Left hindlimb (tissue), 1 donor: ENCODE results near the gene ITGB4.

Experiments used
- DNase-seq: peaks from one replicate; pipeline ENCODE4 v3.0.0-alpha.2; 2018

ITGB4 gene

DNA sequence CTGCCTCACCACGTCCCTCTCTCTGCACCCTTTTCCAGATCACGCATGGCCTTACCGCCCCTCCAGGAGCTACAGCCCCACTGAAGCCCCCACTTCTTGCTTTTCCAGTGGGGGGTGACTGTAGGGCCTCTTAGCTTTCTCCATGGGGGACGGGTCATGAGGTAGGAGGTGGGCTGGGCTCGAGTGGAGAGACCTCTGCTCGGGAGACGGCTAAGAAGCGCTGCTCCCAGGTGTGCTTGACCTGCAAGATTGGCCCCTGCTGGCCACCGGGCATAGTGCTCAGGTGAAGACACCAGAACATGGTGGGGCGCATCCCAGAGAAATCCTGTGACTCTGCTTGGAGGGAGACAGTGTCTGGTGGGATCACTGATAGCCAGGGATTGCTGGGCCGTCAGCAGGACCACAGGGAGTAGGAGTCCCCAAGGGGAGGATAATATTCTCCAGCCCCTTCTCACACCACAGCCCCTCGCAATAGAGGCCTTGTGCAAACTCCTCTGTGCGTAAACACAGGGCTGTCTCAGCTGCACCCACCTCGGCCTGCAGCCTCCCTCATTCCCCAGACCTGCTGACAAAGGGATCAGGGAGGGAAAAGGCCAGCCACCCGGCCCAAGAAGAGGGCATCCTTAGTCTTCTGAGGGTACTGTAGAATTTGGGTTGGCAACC, 52.7 kb downstream of the ITGB4 start:
- DNase-seq: no peak

GRCh38 chr17:75774471-75774990, 53.3 kb downstream of the ITGB4 start:
- DNase-seq: peak; percentile 56

GRCh38 chr17:75774991-75775668, 53.9 kb downstream of the ITGB4 start:
- DNase-seq: peak; percentile 52

DNA sequence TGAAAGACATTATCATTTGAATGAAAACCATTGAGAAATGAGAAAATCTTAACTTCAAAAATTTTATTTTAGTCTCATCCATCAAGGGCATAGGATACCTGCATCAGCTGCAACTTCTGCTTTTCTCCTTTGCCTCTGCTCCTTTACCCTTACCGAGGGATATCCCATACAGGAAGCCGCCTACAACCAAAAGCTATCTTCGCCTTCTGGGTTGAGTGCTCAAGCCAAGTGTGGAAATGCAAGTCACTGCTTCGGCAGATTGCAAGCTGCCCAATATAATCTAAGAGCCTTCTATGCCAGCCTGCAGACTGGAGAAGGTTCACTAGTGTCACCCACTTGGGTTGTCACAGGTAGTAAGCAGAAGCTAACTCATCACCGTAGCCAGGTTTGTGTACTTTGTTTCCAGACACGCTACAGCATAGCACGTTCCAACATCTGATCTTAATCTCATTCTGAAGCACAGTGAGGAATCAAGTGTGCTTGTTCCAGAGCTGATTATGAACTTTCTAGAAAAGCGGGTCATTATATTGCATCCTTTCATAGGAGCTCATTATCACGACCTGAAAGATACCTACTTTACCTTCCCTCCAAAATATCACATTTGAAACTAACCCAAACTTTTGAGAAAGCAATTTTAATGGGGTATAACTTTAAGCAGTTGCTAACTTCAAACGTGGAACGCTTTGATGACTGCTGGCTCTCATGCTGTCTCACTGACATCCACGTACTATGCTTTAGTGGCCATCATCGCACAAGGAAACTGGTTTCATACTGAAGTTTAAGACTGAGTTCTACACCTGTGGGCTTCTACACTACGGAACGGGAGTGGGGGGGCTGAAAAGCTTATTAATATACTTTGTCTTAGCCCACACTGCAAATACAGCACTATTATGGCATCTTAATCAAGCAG, 55.4 kb downstream of the ITGB4 start:
- DNase-seq: no peak

DNA sequence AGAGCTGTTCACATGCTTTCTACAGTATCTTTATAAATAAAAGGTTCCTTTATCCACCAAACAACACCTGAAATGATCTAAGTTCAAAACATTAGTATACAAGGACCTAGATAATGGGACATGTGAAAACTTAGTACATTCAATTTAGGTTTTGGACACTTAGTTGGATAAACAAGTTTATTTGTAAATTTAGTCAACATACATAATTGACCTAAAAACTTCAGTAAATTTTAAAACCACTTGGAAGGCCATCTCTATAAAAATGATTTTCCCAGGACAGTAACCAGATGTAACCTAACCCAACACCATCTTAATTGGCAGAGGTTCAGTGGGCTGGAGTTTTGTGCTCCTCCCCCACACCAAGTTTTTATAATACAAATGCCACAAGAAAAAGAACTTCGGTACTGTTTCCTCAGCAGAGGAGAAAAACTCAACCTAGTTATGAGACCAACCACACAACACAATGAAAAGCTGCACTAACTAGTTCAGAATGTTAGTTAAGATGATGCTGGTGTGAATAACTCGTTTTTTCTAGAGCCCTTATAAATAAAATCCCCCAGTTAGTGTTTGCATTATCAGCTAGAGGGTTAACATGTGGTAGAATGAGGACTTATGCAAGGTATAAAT, 56.1 kb downstream of the ITGB4 start:
- no peak for DNase-seq

DNA sequence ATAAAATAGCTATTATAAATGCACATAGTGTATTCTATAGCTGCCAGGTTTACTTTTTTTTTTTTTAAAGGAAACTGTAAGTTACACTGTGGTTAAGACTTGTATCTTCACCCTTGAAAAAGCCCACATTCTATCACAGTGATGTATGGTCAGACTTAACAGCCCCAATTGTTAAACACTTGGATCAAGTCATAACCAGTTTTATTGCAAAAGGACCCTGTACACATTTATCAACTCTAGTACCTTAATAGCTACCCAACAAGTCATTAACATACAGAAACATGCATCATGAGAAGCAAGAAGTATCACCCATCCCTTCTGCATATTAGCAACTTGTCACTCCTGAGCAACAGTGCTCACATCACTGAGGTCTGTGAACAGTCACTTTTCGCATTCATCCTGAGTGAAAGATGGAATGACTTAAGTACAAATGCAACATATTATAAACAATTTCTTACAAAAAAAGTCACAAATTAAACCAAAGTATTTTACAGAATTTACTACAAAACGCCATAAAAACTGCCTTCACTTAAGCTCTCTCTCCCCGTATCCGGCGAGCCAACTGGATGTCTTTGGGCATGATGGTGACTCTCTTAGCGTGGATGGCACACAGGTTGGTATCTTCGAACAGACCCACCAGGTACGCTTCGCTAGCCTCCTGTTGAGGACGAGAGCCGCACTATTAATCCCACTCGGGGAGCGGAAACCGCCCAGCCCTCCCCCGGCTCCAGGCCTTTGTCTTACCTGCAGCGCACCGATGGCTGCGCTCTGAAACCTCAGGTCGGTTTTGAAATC, 57.0 kb downstream of the ITGB4 start:
- peak; percentile 43 for DNase-seq

DNA sequence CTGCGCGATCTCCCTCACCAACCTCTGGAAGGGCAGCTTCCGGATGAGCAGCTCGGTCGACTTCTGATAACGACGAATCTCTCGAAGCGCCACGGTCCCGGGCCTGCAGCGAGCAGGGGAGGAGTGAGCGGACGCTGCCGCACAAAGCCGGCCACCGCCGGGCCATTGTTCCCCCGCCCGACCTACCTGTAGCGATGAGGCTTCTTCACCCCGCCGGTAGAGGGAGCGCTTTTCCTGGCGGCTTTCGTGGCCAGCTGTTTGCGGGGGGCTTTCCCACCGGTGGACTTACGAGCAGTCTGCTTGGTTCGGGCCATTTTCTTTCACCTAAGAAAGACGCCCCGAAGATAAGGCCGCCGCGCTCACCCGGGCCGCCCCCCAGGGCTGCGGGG, 57.6 kb downstream of the ITGB4 start:
- no peak for DNase-seq

GRCh38 chr17:75779250-75779986, 58.2 kb downstream of the ITGB4 start:
- DNase-seq: peak; percentile 99

DNA sequence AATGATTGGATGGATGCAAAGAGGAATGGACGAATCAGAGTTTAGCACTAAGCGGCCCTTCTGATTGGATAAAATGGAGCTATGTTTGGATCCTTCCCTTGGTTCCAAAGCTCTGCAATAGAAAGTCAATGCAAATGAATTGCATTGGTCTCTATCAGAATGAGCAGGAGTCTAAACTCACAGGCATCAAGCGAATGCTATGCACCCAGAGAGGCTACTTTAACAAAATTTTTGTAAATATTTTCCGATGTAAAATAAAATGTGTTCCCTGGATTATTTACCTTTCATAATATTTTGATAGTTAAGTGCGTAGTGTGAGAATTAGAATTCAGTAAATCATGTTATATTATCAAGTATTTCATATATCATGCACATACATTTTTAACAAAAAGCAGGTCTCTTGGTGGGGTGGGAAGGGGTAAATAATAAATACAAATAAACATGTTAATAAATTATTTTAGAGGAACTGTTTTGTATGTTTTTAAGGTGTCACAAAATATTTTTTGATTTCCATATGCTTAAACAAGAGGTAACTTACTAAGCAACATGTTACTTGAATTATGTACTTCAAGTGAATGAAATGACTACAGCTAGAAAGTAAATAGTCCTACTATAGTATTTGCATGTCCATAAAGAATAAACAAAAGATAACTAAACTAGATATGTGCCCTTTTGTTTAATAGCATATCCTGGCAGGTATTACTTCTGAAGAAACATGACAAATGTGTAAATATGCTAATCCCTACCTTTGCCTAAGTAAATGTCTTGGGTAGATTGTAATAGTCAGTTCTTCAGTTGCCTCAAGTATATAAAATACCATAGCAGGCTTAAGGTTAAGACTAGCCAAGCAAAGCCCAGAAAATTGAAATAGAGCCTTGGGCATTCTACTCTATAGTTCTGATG, 59.0 kb downstream of the ITGB4 start:
- DNase-seq: no peak

DNA sequence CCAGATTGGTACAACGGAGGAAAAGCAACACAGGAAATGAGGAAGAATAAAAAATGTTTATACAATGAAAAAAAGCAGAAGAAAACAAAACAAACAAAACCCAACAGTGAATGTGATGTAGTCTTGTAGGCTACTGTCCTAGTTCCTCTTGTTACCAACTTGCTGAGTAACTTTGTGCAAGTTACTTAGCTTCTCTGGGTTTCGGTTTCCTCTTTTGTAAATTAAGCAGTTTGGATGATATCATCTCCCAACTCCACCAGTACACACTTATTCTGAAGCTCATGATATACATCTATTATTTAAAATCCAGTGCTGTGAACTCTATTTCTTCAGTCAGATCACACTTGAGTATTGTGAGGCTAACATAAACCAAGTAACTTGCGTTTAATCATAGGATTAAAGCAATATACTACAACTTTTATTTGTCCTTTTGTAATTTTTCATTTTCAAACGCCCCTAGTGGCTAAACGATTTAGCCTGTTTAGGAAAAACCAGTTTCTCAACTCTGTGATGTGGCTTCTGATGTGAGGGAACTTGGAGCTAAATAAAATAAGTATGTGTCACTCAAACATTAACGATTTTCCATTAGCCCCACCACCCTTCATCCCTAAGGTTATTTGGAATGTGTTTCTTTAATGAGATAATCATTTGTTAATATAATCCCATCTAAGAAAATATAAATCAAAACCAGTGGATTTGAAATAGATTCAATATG, 62.0 kb downstream of the ITGB4 start:
- DNase-seq: no peak

GRCh38 chr17:75783803-75784472, 62.7 kb downstream of the ITGB4 start:
- no peak for DNase-seq

- DNase-seq: peak; percentile 99
Observed at GRCh38 chr17:75784473-75785015, 63.3 kb downstream of the ITGB4 start, which contains the start of gene UNK. UNK (plus strand) TSS chr17:75784806; CDS start chr17:75784881, 75 bp downstream.

DNA sequence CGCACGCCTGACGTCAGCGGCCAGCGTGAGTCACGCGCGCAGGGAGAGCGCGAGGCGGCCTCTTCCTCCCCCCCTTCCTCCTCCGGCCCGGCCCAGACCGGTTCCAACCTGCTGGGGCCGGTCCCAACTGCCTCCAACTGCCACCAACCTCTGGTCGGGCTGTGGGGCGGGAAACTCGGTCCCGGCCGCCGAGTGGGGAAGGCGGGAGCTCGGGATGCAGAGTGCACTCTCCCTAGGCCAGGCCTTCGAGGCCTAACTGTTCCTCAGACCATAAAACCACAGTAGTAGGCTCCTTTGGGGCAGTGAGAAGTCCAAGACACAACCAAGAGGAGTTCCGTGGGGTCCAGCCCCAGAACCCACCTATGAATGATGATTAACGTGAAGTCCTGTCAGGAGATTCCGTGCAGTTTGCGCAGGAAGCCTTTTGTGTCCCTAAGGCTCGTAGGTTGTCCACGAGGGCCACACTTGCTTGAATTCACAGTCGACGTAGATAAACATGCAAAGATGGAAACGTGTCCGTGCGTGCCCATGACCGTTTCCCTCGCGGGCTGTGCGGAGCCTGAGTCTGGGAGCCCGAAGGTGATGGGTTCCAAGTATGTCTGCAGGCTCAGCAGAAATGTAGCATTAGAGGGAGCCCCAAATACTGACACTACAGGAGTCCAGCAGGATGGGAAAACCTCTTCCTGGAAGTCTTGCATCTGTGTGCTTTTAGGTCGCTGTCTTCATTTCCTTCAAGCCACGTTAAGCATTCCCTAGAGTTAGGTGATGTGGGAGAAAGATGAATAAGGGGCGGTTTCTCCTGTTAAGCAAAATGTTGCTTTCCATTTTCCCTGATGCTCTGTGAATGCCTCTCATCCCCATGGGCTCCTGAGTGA, 64.0 kb downstream of the ITGB4 start:
- peak; percentile 97 for DNase-seq

DNA sequence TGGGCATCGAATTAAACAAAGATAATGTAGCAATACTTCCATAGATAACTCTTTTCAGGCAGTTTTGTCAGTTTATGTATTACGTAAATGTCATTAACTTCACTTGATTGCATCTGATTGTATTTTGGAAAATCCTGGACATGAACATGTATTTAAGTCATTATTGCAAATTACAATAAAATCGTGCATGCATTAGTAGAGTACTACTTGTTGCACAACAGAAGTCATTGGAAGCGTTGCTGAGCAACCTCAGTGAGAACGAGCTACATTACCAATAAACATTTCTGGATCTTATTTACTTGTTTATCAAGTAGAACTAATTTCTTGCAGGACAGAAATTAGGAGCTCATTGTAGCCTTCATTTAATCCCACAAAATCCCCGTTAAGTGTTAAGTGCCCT, 70.0 kb downstream of the ITGB4 start:
- no peak for DNase-seq

GRCh38 chr17:75793460-75793859, 72.2 kb downstream of the ITGB4 start:
- DNase-seq: no peak

DNA sequence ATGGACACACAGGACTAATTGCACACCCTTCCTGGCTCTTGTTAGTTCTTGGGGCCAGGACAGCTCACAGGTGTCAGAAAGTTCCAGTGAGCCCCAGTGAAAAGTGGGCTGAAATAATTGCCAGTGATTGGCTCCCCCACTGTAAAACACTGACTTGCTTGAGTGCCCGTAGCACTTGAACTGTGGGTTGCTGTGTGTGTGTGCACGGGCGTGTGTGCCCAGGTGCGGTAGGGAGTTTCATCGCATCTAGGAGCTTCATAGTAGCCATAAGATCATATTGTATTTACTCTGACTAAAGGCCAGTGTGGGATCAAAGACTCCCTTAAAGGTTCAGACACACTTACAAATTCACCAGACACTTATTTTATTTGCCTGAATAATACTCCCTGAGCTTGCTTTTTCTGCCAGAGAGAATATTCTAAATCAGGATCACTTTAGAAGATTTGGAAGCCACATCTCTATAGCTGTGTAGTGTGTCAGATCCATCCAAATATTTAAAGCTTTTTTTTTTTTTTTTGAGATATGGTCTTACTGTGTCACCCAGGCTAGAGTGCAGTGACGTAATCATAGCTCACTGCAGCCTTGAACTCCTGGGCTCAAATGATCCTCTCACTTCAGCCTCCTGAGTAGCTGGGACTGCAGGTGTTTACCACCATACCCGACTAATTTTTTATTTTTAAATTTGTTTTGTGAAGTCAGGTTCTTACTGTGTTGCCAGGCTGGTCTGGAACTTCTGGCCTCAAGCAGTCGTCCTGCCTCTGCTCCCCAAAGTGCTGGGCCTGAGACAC, 74.8 kb downstream of the ITGB4 start:
- DNase-seq: no peak

DNA sequence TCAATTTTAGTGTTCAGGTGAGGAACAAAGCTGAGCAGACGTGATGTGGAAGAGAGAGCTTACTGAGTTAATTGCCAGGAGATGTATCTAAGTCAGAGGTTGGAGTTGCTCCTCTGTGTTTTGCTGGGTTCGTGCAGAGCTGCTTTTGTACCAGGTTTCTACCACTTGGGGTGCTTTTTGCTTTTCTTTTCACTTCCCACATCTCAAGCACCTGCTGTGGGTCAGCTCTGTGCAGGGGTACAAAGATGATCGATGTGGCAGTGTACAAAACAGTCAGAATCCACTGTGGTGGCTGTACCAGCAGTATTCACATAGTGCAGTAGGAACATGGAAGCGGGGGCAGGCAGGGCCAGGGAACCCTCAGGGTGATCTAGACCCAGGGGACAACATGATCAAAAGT, 78.1 kb downstream of the ITGB4 start:
- DNase-seq: no peak
